Superior temporal gyrus (tissue), 1 donor: ENCODE results near the gene CHAD.

Experiments used
- DNase-seq: peaks from one replicate; pipeline ENCODE4 v3.0.0-alpha.2; 2016; ENCODE audit errors: extremely low spot score

The CHAD gene, protein sequence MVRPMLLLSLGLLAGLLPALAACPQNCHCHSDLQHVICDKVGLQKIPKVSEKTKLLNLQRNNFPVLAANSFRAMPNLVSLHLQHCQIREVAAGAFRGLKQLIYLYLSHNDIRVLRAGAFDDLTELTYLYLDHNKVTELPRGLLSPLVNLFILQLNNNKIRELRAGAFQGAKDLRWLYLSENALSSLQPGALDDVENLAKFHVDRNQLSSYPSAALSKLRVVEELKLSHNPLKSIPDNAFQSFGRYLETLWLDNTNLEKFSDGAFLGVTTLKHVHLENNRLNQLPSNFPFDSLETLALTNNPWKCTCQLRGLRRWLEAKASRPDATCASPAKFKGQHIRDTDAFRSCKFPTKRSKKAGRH

DNA sequence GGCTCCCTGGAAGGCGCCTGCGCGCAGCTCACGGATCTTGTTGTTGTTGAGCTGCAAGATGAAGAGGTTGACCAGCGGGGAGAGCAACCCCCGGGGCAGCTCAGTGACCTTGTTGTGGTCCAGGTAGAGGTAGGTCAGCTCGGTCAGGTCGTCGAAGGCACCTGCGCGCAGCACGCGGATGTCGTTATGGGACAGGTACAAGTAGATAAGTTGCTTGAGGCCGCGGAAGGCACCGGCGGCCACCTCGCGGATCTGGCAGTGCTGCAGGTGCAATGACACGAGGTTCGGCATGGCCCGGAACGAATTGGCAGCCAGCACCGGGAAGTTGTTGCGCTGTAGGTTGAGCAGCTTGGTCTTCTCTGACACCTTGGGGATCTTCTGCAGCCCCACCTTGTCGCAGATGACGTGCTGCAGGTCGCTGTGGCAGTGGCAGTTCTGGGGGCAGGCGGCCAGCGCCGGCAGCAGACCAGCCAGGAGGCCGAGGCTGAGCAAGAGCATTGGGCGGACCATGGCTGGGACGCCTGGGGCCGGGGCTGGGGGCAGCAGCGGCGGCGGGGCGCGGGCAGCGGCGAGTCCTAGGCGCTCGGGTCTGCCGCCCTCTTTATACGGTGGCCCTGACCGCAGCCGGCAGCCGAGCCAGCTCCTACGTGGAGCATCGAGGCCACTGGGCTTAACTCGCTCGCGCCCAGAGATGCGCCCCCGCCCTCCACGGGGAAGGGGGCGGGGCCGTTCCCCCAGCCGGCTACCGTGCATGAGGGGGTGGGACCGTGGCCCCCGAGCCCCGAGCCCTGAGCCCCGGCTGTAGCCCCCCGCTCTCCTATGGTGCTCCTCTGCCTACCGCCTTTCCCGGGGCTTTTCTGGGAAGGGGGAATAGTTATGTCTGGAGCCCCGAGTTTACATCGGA is at the start of gene CHAD:
Gene CHAD, minus strand, starts transcription at position 577 of the 904 bp plus-strand sequence. Its CDS starts 67 bp downstream, at position 510.
- DNase-seq = no peak

DNA sequence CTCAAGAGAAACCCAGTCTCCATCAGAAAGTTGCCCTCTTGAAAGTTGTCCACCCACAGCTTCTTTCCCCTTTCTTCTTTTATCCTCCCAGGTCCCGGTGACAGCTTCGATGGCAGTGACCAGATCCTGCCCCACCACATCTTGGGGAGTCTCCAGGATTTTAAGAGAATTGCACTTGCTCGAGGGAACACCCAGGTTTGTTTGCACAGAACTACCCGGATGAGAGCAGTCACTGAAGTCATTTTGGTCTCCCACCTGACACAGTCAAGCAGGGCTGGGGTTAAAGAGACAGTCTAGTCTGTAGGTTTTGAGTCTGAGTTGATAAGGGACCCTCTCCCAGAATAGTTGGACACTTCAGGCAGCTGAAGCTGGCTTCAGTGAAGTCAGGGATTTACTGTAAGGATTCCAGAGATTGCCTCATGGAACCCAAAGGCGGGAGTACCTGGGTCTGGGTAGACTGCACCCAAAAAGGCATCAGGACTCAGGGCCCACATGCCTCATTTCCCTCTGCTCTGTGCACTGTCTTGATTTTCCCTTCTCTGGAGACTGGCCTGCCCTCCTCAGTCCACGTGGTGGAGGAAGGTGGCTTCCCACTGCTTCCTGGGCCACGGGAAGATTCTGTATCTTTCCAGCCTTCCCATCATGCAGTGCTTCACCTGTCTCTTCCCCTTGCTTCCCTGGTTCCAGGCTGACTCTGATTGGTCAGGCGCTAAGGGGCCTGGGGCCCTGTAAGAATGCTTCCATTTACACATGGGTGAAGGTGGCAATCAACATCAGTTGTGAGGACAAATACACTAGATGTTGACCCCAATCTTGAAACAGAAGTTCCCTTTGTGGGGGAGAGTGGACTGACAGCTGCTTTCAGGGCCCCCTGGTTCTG is 49.1 kb upstream of the CHAD start:
- no peak for DNase-seq

DNA sequence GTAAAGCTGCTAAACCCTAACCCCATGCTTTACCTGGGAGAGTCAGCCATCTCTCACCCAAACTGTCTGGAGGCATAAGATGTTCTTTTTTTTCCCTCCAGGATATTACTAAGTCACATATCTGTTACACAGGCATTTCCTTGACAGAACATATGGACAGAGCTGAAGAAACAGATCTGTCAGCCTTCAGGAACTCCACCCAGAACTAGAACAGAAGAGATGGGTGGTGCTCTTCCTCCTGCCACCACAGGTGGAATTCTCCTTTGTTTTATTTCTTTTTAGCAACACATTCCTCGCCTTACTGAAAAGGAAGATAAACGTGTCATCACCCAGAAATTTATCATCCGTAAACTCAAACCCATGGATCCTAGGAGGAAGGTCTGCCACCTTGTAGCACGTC is 48.3 kb upstream of the CHAD start:
- DNase-seq = no peak

DNA sequence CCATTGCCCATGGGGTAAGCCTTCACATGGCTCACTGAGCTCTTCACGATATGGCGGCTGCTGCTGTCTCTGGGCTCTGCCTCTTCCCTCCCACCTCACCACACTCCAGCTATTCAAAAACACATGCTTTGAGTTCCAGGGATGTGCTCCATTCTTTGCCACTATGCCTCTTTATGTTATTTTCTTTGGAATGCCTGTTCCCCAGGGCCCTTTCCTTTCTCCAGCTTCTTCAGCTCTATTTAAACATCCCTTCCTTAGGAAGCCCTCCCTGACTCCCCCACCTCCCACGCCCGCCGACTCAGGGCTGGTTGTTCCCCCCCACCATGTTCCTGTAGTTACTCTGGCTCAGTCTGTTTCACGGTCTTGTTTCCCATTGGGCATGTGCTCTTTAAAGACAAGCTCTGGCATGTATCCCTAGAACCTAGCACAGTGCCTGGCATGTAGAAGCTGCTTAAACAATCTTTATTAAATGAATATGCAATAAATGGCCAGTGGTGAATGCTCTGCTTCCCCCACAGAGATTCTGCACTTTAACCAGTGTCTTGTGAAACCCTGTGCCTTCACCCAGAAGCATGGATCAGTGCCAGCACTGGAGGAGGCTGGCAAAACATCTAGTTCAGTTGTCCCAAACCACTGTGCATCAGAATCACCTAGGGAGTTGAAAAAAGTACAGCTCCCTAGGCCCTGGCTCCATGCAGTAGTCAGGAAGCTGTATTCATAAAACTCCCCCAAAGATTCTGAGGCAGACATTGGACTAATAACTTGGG is 46.4 kb upstream of the CHAD start:
- DNase-seq = no peak

DNA sequence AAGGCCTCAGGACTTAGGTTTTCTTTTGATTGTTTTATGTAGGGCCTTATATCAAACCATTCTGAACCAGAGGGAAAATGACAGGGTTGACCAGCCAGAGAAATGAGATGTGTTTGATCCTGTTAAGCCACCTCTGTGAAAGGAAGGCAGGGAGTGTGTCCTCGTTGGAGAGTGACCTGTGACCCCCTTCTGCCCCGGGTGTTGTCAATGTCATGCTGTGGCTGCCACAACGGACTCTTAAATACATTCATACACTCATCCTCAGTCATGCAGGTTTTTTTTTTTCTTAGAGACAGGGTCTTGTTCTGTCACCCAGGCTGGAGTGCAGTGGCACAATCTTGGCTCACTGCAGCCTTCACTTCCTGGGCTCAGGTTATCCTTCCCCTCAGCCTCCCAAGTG is 45.7 kb upstream of the CHAD start:
- no peak for DNase-seq

DNA sequence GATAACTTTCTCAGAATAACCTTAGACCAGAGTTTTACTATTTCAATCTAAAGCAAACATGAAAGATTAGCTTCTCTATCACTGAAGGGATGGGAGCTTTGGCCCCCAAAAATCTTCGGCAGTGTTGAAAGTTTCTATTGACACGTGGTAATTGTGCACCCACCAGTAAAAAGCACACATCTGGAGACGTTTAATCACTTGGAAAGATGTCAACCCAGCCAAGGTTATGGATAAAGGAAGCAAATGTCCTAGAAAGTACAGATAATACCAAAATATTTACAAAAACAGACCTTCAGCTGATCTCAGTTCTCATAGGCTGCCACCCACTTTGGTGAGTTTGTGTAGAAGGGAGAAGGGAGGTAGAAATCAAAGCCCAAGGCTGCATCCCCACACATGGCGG is 44.8 kb upstream of the CHAD start:
- no peak for DNase-seq

DNA sequence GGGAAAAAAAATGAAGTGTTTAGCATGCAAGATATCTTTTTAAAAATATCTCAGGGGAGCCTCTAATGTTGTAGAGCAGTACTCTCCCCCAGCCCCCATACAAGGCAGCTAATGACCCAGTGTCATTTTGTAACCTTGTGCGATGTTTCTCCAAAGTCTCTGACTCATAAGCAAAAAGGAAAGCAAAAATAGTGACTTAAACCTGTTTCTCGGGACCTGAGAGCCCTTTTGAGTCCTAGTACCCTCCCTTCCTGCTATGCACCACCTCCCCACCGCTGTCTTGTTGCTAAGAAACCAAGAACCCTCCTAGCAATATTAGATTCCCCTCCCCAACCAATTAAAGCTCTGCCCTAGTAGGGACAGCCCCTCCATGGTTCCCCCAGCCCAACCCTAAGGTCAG is 42.4 kb upstream of the CHAD start:
- DNase-seq = no peak

DNA sequence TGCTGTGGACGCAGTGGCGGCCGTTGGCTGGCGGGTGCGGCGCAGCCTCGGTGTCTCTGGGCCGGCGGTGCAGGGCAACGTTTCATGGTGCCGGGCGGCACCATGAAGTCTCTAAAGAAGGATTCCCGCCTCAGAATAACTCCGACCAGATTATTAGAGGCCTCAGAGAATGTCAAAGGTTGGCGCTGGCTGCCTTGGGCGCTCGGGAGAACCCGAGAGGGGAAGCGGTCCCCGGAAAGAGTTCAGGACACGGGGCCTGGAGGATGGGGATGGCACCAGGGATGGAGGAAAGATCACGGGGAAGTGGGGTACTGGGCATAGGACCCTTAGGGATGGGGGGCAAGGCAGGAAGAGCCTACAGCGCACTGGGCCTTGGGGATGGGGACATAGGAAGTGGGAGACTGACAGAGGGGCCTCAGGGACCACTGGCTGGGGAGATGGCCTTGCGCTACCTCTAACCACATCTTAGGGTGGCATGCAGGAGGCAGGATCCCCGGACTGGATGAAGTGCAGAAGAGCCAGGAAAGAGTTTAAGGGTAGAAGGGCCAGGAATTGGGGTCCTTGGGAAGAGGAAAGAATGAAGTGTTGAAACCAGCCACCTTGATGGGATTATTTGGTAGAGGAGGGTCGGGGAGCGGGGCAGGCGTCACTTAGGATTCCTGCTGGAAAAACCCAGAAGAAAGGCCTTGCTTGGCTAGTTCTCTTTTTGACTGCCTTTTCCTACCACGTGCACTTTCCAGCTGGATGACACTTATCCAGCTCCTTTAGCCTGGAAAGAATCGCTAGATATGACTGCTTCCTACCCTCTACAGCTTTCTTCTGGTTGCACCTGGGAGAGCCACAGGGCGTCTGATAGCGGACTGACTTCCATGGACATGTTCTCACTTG is 40.1 kb upstream of the CHAD start:
- peak; percentile 70 for DNase-seq

DNA sequence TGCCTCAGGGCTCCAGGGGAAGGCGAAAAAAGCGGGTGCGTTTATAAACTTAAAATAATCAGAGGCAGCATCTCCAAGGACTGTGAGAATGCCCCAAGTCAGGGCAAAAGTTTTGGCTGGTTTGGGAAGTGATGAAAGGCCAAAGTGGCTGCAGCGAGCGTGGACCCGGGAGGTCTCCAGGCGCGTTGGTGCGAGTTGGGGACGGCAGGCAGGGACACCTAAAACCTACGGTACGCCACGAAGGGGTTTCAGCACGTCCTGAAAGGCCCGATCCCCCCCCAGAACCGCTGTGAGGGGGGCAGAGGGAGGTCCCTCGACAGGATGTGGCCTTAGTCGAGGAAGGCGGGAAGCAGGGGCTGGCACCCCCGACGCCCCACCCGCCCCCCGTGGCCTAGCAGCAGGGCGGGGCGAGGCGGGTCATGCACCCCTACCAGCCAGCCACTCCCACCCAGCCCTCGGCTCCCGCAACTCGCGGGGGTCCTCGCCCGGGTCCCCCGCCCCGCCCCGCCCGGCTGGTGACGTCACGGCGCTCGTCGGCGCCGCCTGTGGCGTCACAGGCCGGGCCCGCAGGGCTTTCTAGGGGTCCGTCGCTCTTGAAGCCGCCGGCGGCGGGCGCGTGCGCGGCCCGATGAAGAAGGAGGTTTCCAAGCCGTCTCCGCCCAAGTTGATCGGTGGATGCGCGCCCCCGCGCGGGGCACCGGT is 39.3 kb upstream of the CHAD start, which contains the start of gene MYCBPAP:
Gene MYCBPAP, plus strand, starts transcription at position 569 of the 702 bp plus-strand sequence. CDS start 236 bp downstream, outside the sequence.
- no peak for DNase-seq

DNA sequence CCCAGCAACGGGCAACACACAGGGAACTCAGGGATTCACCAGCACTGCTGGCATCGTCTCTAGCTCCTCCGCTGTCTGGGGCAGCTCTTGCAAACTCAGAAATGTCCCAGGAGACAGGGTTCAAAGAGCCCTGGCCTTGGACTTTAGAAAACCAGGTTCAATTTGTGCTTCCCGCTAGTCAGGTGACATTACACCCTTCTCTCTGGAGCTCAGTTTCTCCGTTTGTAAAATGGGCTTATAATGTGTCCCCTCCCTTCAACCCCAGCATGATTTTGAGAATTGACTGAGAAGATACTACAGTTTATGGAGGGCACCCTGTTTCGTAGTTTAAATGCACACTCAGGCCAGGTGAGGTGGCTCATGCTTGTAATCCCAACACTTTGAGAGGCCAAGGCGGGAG is 37.6 kb upstream of the CHAD start:
- no peak for DNase-seq

DNA sequence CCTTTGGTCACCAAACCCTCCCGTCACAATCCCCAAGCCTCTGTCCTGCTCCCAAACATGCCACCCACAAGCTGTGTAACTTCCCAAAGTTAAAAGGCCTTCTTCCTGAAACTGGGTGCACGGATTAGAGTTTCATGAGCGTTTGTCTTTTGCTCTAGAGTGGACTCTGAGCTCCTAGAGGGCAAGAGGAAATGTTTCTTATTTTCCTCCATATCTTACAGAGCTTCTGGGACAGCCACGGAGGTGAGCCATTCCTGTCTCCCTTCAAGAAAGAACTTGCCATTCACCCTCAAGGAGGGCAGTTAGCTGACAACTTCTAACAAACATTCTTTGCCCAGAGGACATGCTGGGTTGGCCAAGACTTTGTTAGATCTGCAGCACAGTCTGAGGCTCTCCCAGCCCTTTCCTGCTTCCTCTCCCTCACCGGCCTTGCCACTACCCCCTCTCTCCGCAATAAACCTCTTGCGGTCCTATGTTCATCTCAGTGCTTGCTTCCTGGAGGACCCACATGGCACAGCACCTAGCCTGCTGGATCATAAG is 37.0 kb upstream of the CHAD start:
- DNase-seq = no peak

DNA sequence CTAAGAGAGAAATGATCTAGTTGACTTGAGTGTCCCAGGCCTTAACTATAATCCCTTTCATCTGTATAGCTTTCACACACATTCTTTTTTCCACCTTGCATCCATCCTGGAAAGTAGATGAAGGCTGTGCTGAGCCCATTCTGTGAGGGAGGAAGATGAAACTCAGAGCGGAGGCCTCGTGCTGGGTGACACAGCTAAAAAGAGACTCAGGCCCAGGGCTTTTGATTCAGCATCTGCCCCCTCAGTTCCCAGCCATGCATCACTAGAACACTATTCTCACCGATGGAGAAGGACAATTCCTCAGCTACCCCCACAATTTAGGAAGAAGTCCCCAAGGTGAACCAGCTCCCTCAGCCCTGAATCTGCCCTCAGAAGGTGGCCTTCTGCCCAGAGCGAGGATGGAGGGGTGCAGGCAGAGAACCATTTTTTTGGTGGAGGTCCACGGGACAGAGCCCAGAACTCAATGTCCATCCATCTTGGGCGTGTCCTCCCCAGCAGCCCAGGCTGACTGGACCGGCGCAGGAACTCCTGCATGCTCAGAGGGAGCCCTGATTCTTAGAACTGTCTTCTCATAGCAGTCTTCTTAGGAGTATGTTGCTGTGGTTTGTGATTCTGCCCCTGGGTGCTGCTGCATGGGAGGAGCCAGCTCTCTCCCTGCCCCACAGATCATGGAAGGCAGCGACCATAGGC is 33.8 kb upstream of the CHAD start:
- no peak for DNase-seq

DNA sequence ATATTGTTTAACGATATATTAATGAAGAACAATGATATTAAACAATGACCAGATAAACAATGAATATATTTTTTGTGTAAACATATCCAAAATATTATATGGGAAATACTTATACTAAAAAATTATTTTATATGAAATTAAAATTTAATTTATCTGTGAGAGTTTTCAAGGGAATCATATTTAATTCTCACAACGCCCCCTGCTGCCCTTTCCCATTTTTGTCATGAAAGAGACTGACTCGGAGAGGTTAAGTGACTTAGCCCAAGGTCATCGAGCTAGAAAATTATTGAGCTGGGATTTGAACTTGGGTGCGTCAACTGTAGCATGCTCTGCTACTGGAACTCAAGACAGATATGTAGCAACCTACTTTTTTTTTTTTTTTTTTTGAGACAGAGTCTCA is 32.4 kb upstream of the CHAD start:
- no peak for DNase-seq

DNA sequence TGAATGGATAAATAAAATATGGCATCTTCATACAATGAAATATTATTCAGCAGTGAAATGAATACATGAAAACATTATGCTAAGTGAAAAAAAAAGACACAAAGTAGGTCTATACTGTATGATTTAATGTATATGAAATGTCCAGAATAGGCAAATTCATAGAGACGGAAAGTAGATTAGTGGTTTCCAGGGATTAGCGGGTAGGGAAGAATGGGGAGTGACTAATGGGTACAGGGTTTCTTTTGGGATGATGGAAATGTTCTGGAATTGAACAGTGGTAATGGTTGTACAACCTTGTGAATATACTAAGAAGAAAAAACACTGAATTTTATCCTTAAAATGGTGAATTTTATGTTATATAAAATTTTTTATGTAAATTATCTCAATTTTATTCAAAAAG is 31.0 kb upstream of the CHAD start:
- DNase-seq = no peak

DNA sequence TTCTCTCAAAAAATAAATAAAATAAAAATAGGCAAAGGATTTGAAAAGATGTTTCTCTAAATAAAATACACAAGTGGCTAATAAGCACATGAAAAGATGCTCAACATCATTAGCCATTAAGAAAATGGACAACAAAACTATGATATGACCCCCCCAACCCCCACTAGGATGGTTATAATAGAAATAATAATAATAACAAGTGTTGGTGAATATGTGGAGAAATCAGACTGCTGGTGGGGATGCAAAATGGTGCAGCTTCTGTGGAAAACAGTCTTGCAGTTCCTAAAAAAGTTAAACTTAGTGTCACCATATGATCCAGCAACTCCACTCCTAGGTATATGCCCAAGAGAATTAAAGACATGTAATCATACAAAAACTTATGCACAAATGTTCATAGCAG is 30.6 kb upstream of the CHAD start:
- no peak for DNase-seq

DNA sequence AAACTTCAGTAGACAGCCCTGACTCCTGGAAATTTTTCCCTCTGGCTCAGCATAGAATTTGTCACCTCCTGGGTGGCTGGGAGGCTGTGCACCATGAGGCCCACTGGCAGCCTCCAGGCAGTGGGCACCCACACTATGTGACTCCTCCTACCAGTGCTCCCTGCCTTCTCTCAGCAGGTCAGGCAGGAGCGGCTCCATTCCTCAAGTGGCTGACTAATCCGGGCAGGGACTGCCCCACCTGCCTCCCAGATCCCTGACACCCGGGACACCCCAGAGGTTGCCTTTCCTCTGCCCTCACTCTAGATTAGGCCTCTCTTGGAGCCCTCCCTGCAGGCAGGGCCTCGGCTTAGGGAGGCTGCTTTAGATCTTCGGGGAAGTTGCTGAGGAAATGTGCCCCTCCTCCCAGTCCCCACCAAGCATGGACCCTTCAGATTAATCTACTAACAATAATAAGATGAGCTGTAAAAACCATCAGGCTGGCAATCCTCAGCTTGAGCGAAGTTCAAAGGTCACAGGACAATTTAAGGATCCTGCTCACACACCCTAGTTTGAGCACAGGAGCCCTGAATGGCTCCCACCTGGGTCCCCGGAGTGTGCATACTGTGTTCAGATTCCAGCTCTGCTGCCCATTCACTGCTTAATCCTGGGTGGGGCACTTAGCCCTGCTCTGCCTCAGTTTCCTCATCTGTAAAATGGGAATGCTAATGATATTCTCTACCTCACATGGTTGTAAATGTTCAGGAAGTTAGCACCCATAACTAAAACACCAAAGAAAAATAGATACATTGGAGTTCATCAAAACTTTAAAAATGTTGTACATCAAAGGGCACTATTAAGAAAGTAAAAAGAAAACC is 29.6 kb upstream of the CHAD start:
- no peak for DNase-seq

DNA sequence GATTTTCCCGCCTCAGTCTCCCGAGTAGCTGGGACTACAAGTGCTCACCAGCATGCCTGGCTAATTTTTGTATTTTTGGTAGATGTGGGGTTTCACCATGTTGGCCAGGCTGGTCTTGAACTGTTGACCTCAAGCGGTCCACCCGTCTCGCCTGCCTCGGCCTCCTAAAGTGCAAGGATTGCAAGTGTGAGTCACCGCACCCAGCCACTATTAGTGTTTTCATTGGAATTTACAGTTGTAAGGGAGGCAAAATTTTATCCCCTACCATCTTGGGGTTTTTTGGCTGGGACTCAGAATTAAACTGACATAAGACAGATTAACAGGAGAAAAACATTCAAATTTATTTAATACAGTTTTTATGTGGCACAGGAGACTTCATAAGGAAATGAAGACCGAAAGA is 27.2 kb upstream of the CHAD start:
- no peak for DNase-seq
